HCT116 (cell line): ENCODE data around the gene NCCRP1. TPM values are rescaled to one million over a fixed set of nuclear protein-coding genes. Genes with fewer than 3 reads are reported as not detected.

Experiments used
- ATAC-seq: fragments of 200-7000 bp; cut with Tn5 transposase; 2 replicates; pipeline ENCODE4 v1.9.1; 2020; ENCODE audit warnings: mild to moderate bottlenecking, moderate library complexity
- BruUV-seq: library from RNA; stranded (reverse); fragments of 400-500 nt; replicated peaks from 2 replicates; lab custom pipeline; 2021; lab: Mats Ljungman, UMichigan
- CTCF ChIA-PET: fragments of 300-600 bp; sonication (Branson Sonifier 250); formaldehyde crosslinking; loops from one replicate; lab custom pipeline; 2021; ENCODE audit warnings: antibody characterized with exemption; lab: Charles Lee
- POLR2A ChIA-PET: fragments of 300-600, 350-600 bp; sonication (Branson Sonifier 250); formaldehyde crosslinking; loops from one replicate; lab custom pipeline; 2021; ENCODE audit warnings: antibody characterized with exemption; lab: Charles Lee
- RAD21 ChIA-PET, 2 experiments: fragments of 300-600 bp; sonication (Branson Sonifier 250); formaldehyde crosslinking; loops; one replicate each; lab custom pipeline; 2023; ENCODE audit warnings: low total read pairs in 2 of 2; ENCODE audit not compliant: uncharacterized antibody in 2 of 2, unreplicated experiment in 2 of 2, low non-redundant PET in 1 of 2; lab: Charles Lee
- DNase-seq: peaks from one replicate; pipeline ENCODE4 v3.0.0-alpha.2; 2010; ENCODE audit warnings: low read depth, low spot score
- H2AFZ ChIP-seq: fragments of 200-600 bp; shearing (Covaris generic), sonication (generic); 2 replicates; pipeline ENCODE4 v1.6.1; 2017; ENCODE audit warnings: low read depth, mixed run types, mixed read lengths, antibody characterized with exemption, low read length; ENCODE audit not compliant: poor library complexity, severe bottlenecking
- H3K27ac ChIP-seq: 2 replicates; pipeline ENCODE4 v1.5.1; 2012; ENCODE audit warnings: low read depth, low read length
- H3K27me3 ChIP-seq: fragments of 200-600 bp; sonication (generic); 2 replicates; pipeline ENCODE4 v1.6.1; 2016; ENCODE audit warnings: mixed run types, low read length, mixed read lengths; ENCODE audit not compliant: insufficient read depth
- H3K36me3 ChIP-seq, 2 experiments: fragments of 200-500 bp in 1 of 2; fragments of 200-600 bp in 1 of 2; sonication (Bioruptor generic) in 1 of 2; sonication (generic) in 1 of 2; 2 replicates each; pipeline versions ENCODE4 v1.5.1 to v1.6.1; 2014 to 2016; ENCODE audit warnings: low read length in 2 of 2, inconsistent platforms in 1 of 2, mixed read lengths in 1 of 2, mixed run types in 1 of 2; ENCODE audit not compliant: insufficient read depth in 2 of 2, control insufficient read depth in 1 of 2
- H3K4me1 ChIP-seq, 2 experiments: fragments of 200-600 bp in 1 of 2; sonication (generic) in 1 of 2; 2 replicates each; pipeline versions ENCODE4 v1.5.1 to v1.6.1; 2012 to 2017; ENCODE audit warnings: low read length in 2 of 2, inconsistent platforms in 1 of 2, mild to moderate bottlenecking in 1 of 2, mixed read lengths in 1 of 2, mixed run types in 1 of 2, moderate library complexity in 1 of 2; ENCODE audit not compliant: insufficient read depth in 2 of 2, control insufficient read depth in 1 of 2
- H3K4me2 ChIP-seq: fragments of 200-600 bp; sonication (generic); 2 replicates; pipeline ENCODE4 v1.6.1; 2017; ENCODE audit warnings: mixed run types, low read length, mixed read lengths
- H3K4me3 ChIP-seq, 2 experiments: fragments of 200-600 bp in 1 of 2; sonication (generic) in 1 of 2; replicated peaks in 1 of 2; 2 replicates each; pipeline ENCODE4 v1.5.1; 2011 to 2016; ENCODE audit warnings: low read length in 2 of 2, control low read depth in 1 of 2, low read depth in 1 of 2, mild to moderate bottlenecking in 1 of 2, mixed read lengths in 1 of 2, mixed run types in 1 of 2
- H3K79me2 ChIP-seq: fragments of 200-600 bp; sonication (generic); 2 replicates; pipeline ENCODE4 v1.6.1; 2017; ENCODE audit warnings: mild to moderate bottlenecking, mixed run types, low read length, moderate library complexity, mixed read lengths; ENCODE audit not compliant: insufficient read depth
- H3K9ac ChIP-seq: fragments of 200-600 bp; sonication (generic); 2 replicates; pipeline ENCODE4 v1.6.1; 2016; ENCODE audit warnings: low read length, mixed read lengths
- H3K9me2 ChIP-seq: fragments of 200-600 bp; sonication (generic), shearing (Covaris generic); 2 replicates; pipeline ENCODE4 v1.6.1; 2017; ENCODE audit warnings: mixed run types, mild to moderate bottlenecking, moderate library complexity; ENCODE audit not compliant: insufficient read depth
- H3K9me3 ChIP-seq, 2 experiments: fragments of 200-500 bp in 1 of 2; fragments of 200-600 bp in 1 of 2; sonication (Bioruptor generic) in 1 of 2; sonication (generic) in 1 of 2; 2 replicates each; pipeline ENCODE4 v1.6.1; 2014 to 2017; ENCODE audit warnings: low read length in 2 of 2, mixed read lengths in 2 of 2, inconsistent platforms in 1 of 2, low read depth in 1 of 2, mild to moderate bottlenecking in 1 of 2, mixed run types in 1 of 2, moderate library complexity in 1 of 2; ENCODE audit not compliant: control insufficient read depth in 1 of 2, insufficient read depth in 1 of 2
- H4K20me1 ChIP-seq: fragments of 200-600 bp; sonication (generic), shearing (Covaris generic); 2 replicates; pipeline ENCODE4 v1.6.1; 2017; ENCODE audit warnings: mixed run types, mild to moderate bottlenecking, moderate library complexity; ENCODE audit not compliant: insufficient read depth
- CBX3 ChIP-seq: IDR thresholded peaks from 2 replicates; pipeline ENCODE4 v1.6.1; 2012; ENCODE audit warnings: low read depth
- CEBPB ChIP-seq: IDR thresholded peaks from 2 replicates; pipeline ENCODE4 v1.6.1; 2012; ENCODE audit warnings: low read depth
- CTCF ChIP-seq, 3 experiments: fragments of 200-600 bp in 1 of 3; sonication (generic) in 1 of 3; IDR thresholded peaks in 2 of 3; conservative IDR thresholded peaks in 1 of 3; 2 replicates each; pipeline ENCODE4 v1.5.1; 2012 to 2017; ENCODE audit warnings: low read depth in 2 of 3, low read length in 2 of 3, antibody characterized with exemption in 1 of 3, borderline replicate concordance in 1 of 3, control low read depth in 1 of 3, mild to moderate bottlenecking in 1 of 3, mixed read lengths in 1 of 3, mixed run types in 1 of 3, moderate library complexity in 1 of 3; ENCODE audit not compliant: insufficient read depth in 1 of 3
- EGR1 ChIP-seq: IDR thresholded peaks from 2 replicates; pipeline ENCODE4 v1.6.1; 2012; ENCODE audit warnings: low read depth
- EZH2 ChIP-seq: fragments of 200-600 bp; sonication (generic); IDR thresholded peaks from 2 replicates; pipeline ENCODE4 v1.6.1; 2017; ENCODE audit warnings: antibody characterized with exemption, mixed run types
- EZH2phosphoT487 ChIP-seq: fragments of 200-600 bp; IDR thresholded peaks from 2 replicates; pipeline ENCODE4 v1.6.1; 2018; ENCODE audit warnings: antibody characterized with exemption, borderline replicate concordance
- FOSL1 ChIP-seq: IDR thresholded peaks from 2 replicates; pipeline ENCODE4 v1.6.1; 2012; ENCODE audit warnings: low read depth
- JUND ChIP-seq: IDR thresholded peaks from 2 replicates; pipeline ENCODE4 v1.6.1; 2012
- MAX ChIP-seq: IDR thresholded peaks from 2 replicates; pipeline ENCODE4 v1.6.1; 2012
- POLR2A ChIP-seq: IDR thresholded peaks from 2 replicates; pipeline ENCODE4 v1.7.0; 2011; ENCODE audit warnings: borderline replicate concordance; ENCODE audit not compliant: insufficient read depth, insufficient read length; ENCODE audit errors: extremely low read depth
- RAD21 ChIP-seq: IDR thresholded peaks from 2 replicates; pipeline ENCODE4 v1.6.1; 2012; ENCODE audit warnings: low read depth, mild to moderate bottlenecking
- REST ChIP-seq: IDR thresholded peaks from 2 replicates; pipeline ENCODE4 v1.6.1; 2012; ENCODE audit warnings: low read depth
- SIN3A ChIP-seq: IDR thresholded peaks from 2 replicates; pipeline ENCODE4 v1.6.1; 2012; ENCODE audit warnings: low read depth
- SP1 ChIP-seq: IDR thresholded peaks from 2 replicates; pipeline ENCODE4 v1.6.1; 2012; ENCODE audit warnings: low read depth
- SRF ChIP-seq: IDR thresholded peaks from 2 replicates; pipeline ENCODE4 v1.6.1; 2012; ENCODE audit warnings: low read depth
- TCF7L2 ChIP-seq: IDR thresholded peaks from 2 replicates; pipeline ENCODE4 v1.7.0; 2011; ENCODE audit warnings: borderline replicate concordance, inconsistent platforms; ENCODE audit not compliant: insufficient read depth, insufficient read length; ENCODE audit errors: extremely low read depth
- YY1 ChIP-seq: IDR thresholded peaks from 2 replicates; pipeline ENCODE4 v1.6.1; 2011; ENCODE audit warnings: low read length, low read depth, moderate library complexity, mild to moderate bottlenecking; ENCODE audit not compliant: insufficient replicate concordance; ENCODE audit errors: extremely low read depth
- ZBTB33 ChIP-seq: IDR thresholded peaks from 2 replicates; pipeline ENCODE4 v1.6.1; 2011; ENCODE audit warnings: mild to moderate bottlenecking, low read length, moderate library complexity; ENCODE audit not compliant: insufficient replicate concordance; ENCODE audit errors: extremely low read depth
- ZFX ChIP-seq: fragments of 450-650 bp; IDR thresholded peaks from 2 replicates; pipeline ENCODE4 v1.6.1; 2017
- ZNF274 ChIP-seq: fragments of 200-500 bp; sonication (Bioruptor generic); IDR thresholded peaks from 2 replicates; pipeline ENCODE4 v1.6.1; 2014; ENCODE audit warnings: mild to moderate bottlenecking, low read depth, low read length, inconsistent platforms
- intact Hi-C: fragments of 100-400 bp; cut with micrococcal nuclease; formaldehyde crosslinking; loops from 2 replicates; pipeline ENCODE4 v1.10.0; 2022
- total RNA-seq: library from RNA; stranded (reverse); gene quantifications from one replicate; pipeline ENCODE4 v1.2.1, GENCODE V29; 2021; ENCODE audit not compliant: unreplicated experiment

Gene NCCRP1
- total RNA-seq, 1 experiment from 2014 or later = 0.12 TPM

GRCh38 chr19:39152066-39152465 lies 44.7 kb upstream of the NCCRP1 start:
- CTCF ChIA-PET = interaction anchor here (0.9 kb wide), 1 partner anchor 29 kb away, joined by 4 read pairs; no protein-coding TSS in a partner anchor
- no TSS peak for BruUV-seq
- RAD21 ChIA-PET = no interaction called here
- Histone ChIP-seq H3K4me3 (no peak overlapping the region), H3K4me2 (no peak overlapping the region), H3K27ac (no peak overlapping the region), H3K79me2 (peaks cover 91% of the 10 kb centered on the region), H2AFZ (no peak overlapping the region), H4K20me1 (no peaks in the 10 kb centered on the region), H3K9me3 (no peaks in the 10 kb centered on the region), H3K36me3 (no peaks in the 10 kb centered on the region), H3K4me1 (peaks cover 36 to 48% of the 10 kb centered on the region in 2 experiments), H3K9ac (no peak overlapping the region), H3K27me3 (no peaks in the 10 kb centered on the region), H3K9me2 (no peaks in the 10 kb centered on the region)
- intact Hi-C loops = no loop called here
- POLR2A ChIA-PET = no interaction called here
- ATAC-seq (no peak), DNase-seq (no peak)
- no peak for TF ChIP-seq CEBPB
- no peak for TF ChIP-seq POLR2A
- TF ChIP-seq ZBTB33 = no peak
- TF ChIP-seq SRF = no peak
- TF ChIP-seq MAX = no peak
- TF ChIP-seq RAD21 = no peak
- no peak for TF ChIP-seq CTCF (IDR thresholded peaks at IDR 0.05 in 2 of 3, conservative IDR thresholded peaks at IDR 0.05 in 1 of 3; ENCODE audit: borderline replicate concordance in 1 of 3, insufficient read depth in 1 of 3, low read depth in 2 of 3, low read length in 2 of 3)
- TF ChIP-seq ZFX = no peak
- TF ChIP-seq ZNF274 = no peak
- no peak for TF ChIP-seq REST
- no peak for TF ChIP-seq SP1
- TF ChIP-seq CBX3 = no peak
- no peak for TF ChIP-seq EZH2
- TF ChIP-seq SIN3A = no peak
- TF ChIP-seq EGR1 = no peak
- no peak for TF ChIP-seq JUND
- no peak for TF ChIP-seq TCF7L2
- no peak for TF ChIP-seq EZH2phosphoT487
- TF ChIP-seq FOSL1 = no peak
- no peak for TF ChIP-seq YY1
